CD14-positive monocyte (primary cell): Measurements from ENCODE around the gene EPB41. TPM values are rescaled to one million over a fixed set of nuclear protein-coding genes. Genes with fewer than 3 reads are reported as not detected.

ENCODE experiments used
- DNase-seq, 3 donors: peaks; one replicate each; pipeline ENCODE4 v3.0.0-alpha.2; 2011 to 2022
- H2AFZ ChIP-seq: 2 replicates; pipeline ENCODE4 v1.6.0; 2012; ENCODE audit warnings: mild to moderate bottlenecking, low read depth, low read length, inconsistent platforms; ENCODE audit not compliant: insufficient read depth, poor library complexity, severe bottlenecking
- H3K27ac ChIP-seq, 2 donors: 1 replicate in 1 of 2; 2 replicates in 1 of 2; pipeline ENCODE4 v1.5.1; 2012 to 2013; ENCODE audit warnings: low read length in 2 of 2, control low read depth in 1 of 2, inconsistent platforms in 1 of 2, low read depth in 1 of 2, mild to moderate bottlenecking in 1 of 2
- H3K27me3 ChIP-seq, 2 donors: one replicate each; pipeline versions ENCODE4 v1.6.0 to v1.6.1; 2011 to 2013; ENCODE audit warnings: low read length in 2 of 2; ENCODE audit not compliant: control insufficient read depth in 2 of 2, insufficient read depth in 2 of 2
- H3K36me3 ChIP-seq, 2 donors: replicated peaks in 1 of 2; 1 replicate in 1 of 2; 2 replicates in 1 of 2; pipeline versions ENCODE4 v1.5.1 to v1.6.1; 2012 to 2013; ENCODE audit warnings: low read length in 2 of 2, control low read depth in 1 of 2, inconsistent platforms in 1 of 2, mild to moderate bottlenecking in 1 of 2; ENCODE audit not compliant: insufficient read depth in 2 of 2, control insufficient read depth in 1 of 2
- H3K4me1 ChIP-seq, 2 donors: 1 replicate in 1 of 2; 2 replicates in 1 of 2; pipeline versions ENCODE4 v1.5.1 to v1.6.1; 2012 to 2013; ENCODE audit warnings: low read length in 2 of 2, control low read depth in 1 of 2, inconsistent platforms in 1 of 2, mild to moderate bottlenecking in 1 of 2, moderate library complexity in 1 of 2; ENCODE audit not compliant: insufficient read depth in 2 of 2, control insufficient read depth in 1 of 2
- H3K4me2 ChIP-seq: replicated peaks from 2 replicates; pipeline ENCODE3; 2012; ENCODE audit warnings: low read length, moderate library complexity, mild to moderate bottlenecking; ENCODE audit not compliant: poor library complexity, severe bottlenecking; ENCODE audit errors: extremely low read depth
- H3K4me3 ChIP-seq, 3 experiments: fragments of 200-600 bp in 1 of 3; sonication (generic) in 1 of 3; replicated peaks in 1 of 3; 1 replicate in 2 of 3; 2 replicates in 1 of 3; pipeline ENCODE4 v1.5.1; 2011 to 2013; ENCODE audit warnings: low read length in 3 of 3, mild to moderate bottlenecking in 3 of 3, control low read depth in 2 of 3, low read depth in 2 of 3, inconsistent platforms in 1 of 3, moderate library complexity in 1 of 3
- H3K79me2 ChIP-seq: 2 replicates; pipeline ENCODE4 v1.6.0; 2012; ENCODE audit warnings: mild to moderate bottlenecking, control low read depth, inconsistent platforms, low read length, moderate library complexity; ENCODE audit not compliant: insufficient read depth
- H3K9ac ChIP-seq: 2 replicates; pipeline ENCODE4 v1.6.0; 2017; ENCODE audit warnings: low read length, mild to moderate bottlenecking; ENCODE audit not compliant: insufficient read depth, poor library complexity, severe bottlenecking
- H3K9me3 ChIP-seq, 2 donors: replicated peaks in 1 of 2; 1 replicate in 1 of 2; 2 replicates in 1 of 2; pipeline versions ENCODE4 v1.5.1 to v1.6.1; 2012 to 2013; ENCODE audit warnings: low read length in 2 of 2, control low read depth in 1 of 2; ENCODE audit not compliant: control insufficient read depth in 1 of 2, insufficient read depth in 1 of 2
- H4K20me1 ChIP-seq: 2 replicates; pipeline ENCODE4 v1.6.0; 2012; ENCODE audit warnings: mild to moderate bottlenecking, low read length, control low read depth, moderate library complexity; ENCODE audit not compliant: insufficient read depth
- H3K27ac Mint-ChIP-seq, 7 donors: one replicate each; pipeline ENCODE4 v1.8.0; 2020; ENCODE audit warnings: mild to moderate bottlenecking in 7 of 7, mixed read lengths in 7 of 7, moderate library complexity in 6 of 7, inconsistent platforms in 2 of 7
- H3K27me3 Mint-ChIP-seq, 3 donors: one replicate each; pipeline ENCODE4 v1.8.0; 2021 to 2022; ENCODE audit warnings: low read depth in 3 of 3, mild to moderate bottlenecking in 3 of 3, mixed read lengths in 3 of 3, moderate library complexity in 3 of 3, inconsistent platforms in 1 of 3
- H3K36me3 Mint-ChIP-seq, 2 donors: one replicate each; pipeline ENCODE4 v1.8.0; 2020; ENCODE audit warnings: mixed read lengths in 2 of 2, inconsistent platforms in 1 of 2, mild to moderate bottlenecking in 1 of 2
- H3K4me1 Mint-ChIP-seq: one replicate; pipeline ENCODE4 v1.8.0; 2020; ENCODE audit warnings: mild to moderate bottlenecking, mixed read lengths
- H3K4me3 Mint-ChIP-seq, 2 donors: one replicate each; pipeline ENCODE4 v1.8.0; 2020; ENCODE audit warnings: mild to moderate bottlenecking in 2 of 2, mixed read lengths in 2 of 2, moderate library complexity in 1 of 2
- H3K9me3 Mint-ChIP-seq, 7 donors: one replicate each; pipeline ENCODE4 v1.8.0; 2020 to 2022; ENCODE audit warnings: mixed read lengths in 7 of 7, mild to moderate bottlenecking in 6 of 7, moderate library complexity in 6 of 7, inconsistent platforms in 2 of 7
- WGBS: methylation state at CpG from one replicate; pipeline ENCODE4 v1.1.5; 2013; ENCODE audit warnings: missing lambda C conversion rate; ENCODE audit not compliant: insufficient coverage; 5-methylcytosine and 5-hydroxymethylcytosine counted together
- intact Hi-C, 2 donors: fragments of 100-400 bp; cut with micrococcal nuclease; formaldehyde crosslinking; loops; one replicate each; pipeline versions ENCODE4 v1.15.0 to v1.15.1; 2023
- polyA plus RNA-seq, 3 donors: library from polyadenylated mRNA; depleted of rRNA in 1 of 3; unstranded in 2 of 3; stranded (reverse) in 1 of 3; fragments of 300-500 nt in 2 of 3; fragments of >200 nt in 1 of 3; fragmentation: Illumina TruSeq in 2 of 3; gene quantifications; 1 replicate in 2 of 3; 2 replicates in 1 of 3; pipeline ENCODE4 v1.2.3, GENCODE V29; 2012 to 2021
- TF ChIP-seq, protein P1 (sequence below): fragments of 200-600 bp; IDR thresholded peaks from one replicate; pipeline ENCODE4 v1.8.0; 2022; ENCODE audit warnings: antibody characterized with exemption, mild to moderate bottlenecking

EPB41 gene
- polyA plus RNA-seq, 3 donors = 11.3 to 19.4 (median 18.9) TPM

DNA sequence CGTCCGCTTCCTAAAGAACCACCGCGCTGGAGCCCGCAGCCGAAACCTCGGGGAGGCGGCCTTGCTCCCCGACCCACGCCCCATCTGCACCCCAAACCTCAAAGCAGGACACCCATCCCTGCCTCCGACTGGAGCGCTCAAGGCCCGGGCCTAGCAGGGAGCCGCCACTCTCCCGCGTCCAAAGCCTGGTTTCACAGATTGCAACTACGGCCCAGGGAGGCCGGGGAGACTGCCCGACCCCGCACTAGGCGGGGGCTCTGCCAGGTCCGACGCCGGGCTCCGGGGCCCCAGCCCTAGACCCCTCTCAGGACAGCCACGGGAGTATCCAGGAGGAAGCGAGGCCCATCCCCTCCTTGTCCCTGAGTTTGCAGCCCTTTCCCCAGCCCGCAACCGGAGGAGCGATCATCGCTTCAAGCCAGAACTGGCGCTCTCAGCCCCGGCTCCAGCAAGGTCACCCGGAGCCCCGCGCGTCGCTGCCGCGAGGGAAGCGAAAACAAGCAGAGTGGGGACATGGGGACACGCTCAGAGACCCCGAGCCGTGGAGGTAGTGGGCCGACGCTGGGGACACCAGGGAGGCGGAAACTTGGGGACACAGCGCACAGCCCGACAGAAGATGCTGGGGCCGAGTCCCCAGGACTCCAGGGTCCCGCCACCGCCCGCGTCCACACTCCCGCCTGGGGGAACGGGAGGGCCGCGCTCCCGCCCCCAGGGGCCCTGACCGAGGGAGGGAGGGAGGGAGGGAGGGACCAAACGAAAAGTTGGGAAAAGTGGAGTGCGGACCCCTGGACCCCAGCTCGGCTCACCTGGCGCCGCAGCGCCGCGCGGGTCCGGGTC lies 208.9 kb downstream of the EPB41 start:
- H3K4me3 Mint-ChIP-seq = peak overlapping the region; percentile 39 to 80
- H3K27me3 Mint-ChIP-seq = peaks cover 59 to 82% (median 66%) of the 10 kb centered on the region in 3 donors
- H3K27ac Mint-ChIP-seq = no peak overlapping the region

GRCh38 chr1:29123887-29124365 lies 209.6 kb downstream of the EPB41 start, which contains the start of gene TMEM200B:
Gene TMEM200B, minus strand, starts transcription at chr1:29123903. Its CDS starts 2,075 bp downstream, at chr1:29121828.
- Histone ChIP-seq H3K27me3 (peaks cover 32 to 63% of the 10 kb centered on the region in 2 donors), H3K9ac (peak within 1 kb of the TSS; percentile 32), H3K4me3 (peak within 1 kb of the TSS; percentile 4 to 70 (median 21)), H3K36me3 (peaks cover 0 to 3% of the 10 kb centered on the region in 2 donors), H4K20me1 (peaks cover 6% of the 10 kb centered on the region), H3K4me2 (peak within 1 kb of the TSS; percentile 80), H3K79me2 (no peaks in the 10 kb centered on the region), H3K4me1 (peaks cover 20 to 35% of the 10 kb centered on the region in 2 donors), H3K9me3 (peaks cover 0 to 12% of the 10 kb centered on the region in 2 donors), H2AFZ (peak within 1 kb of the TSS; percentile 70), H3K27ac (no peak within 1 kb of the TSS)
- Mint-ChIP-seq H3K27ac (no peak within 1 kb of the TSS), H3K4me3 (peak within 1 kb of the TSS; percentile 64 to 81), H3K4me1 (peaks cover 10% of the 10 kb centered on the region), H3K27me3 (peaks cover 60 to 86% (median 66%) of the 10 kb centered on the region in 3 donors), H3K9me3 (peaks cover 0 to 15% (median 3%) of the 10 kb centered on the region in 7 donors), H3K36me3 (peaks cover 15 to 17% of the 10 kb centered on the region in 2 donors)
- DNase-seq = no peak
- intact Hi-C loops = no loop called here
- WGBS = under 1% methylated on average over 38 of the region's 46 CpGs
- TF ChIP-seq, protein P1, sequence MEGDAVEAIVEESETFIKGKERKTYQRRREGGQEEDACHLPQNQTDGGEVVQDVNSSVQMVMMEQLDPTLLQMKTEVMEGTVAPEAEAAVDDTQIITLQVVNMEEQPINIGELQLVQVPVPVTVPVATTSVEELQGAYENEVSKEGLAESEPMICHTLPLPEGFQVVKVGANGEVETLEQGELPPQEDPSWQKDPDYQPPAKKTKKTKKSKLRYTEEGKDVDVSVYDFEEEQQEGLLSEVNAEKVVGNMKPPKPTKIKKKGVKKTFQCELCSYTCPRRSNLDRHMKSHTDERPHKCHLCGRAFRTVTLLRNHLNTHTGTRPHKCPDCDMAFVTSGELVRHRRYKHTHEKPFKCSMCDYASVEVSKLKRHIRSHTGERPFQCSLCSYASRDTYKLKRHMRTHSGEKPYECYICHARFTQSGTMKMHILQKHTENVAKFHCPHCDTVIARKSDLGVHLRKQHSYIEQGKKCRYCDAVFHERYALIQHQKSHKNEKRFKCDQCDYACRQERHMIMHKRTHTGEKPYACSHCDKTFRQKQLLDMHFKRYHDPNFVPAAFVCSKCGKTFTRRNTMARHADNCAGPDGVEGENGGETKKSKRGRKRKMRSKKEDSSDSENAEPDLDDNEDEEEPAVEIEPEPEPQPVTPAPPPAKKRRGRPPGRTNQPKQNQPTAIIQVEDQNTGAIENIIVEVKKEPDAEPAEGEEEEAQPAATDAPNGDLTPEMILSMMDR = no peak

More for the DNA sequence above, 208.9 kb downstream of the EPB41 start:
- peak overlapping the region; percentile 21 for H2AFZ ChIP-seq
- peak overlapping the region in 1 of 3 experiments; percentile 38 for H3K4me3 ChIP-seq
- H3K9ac ChIP-seq = peak overlapping the region; percentile 15
- peaks cover 6% of the 10 kb centered on the region for H4K20me1 ChIP-seq
- peak overlapping the region; percentile 46 for H3K4me2 ChIP-seq
- peaks cover 0 to 12% of the 10 kb centered on the region in 2 donors for H3K9me3 ChIP-seq
- no peaks in the 10 kb centered on the region for H3K79me2 ChIP-seq
- peaks cover 20 to 35% of the 10 kb centered on the region in 2 donors for H3K4me1 ChIP-seq
- DNase-seq = no peak
- TF ChIP-seq, protein P1 = no peak
- peaks cover 21 to 24% of the 10 kb centered on the region in 2 donors for H3K36me3 Mint-ChIP-seq
- H3K9me3 Mint-ChIP-seq = peaks cover 0 to 15% (median 3%) of the 10 kb centered on the region in 7 donors
- H3K4me1 Mint-ChIP-seq = peaks cover 10% of the 10 kb centered on the region
- intact Hi-C loops = no loop called here
- H3K27ac ChIP-seq = no peak overlapping the region
- H3K36me3 ChIP-seq = peaks cover 6 to 9% of the 10 kb centered on the region in 2 donors
- H3K27me3 ChIP-seq = peaks cover 32 to 62% of the 10 kb centered on the region in 2 donors
- WGBS = 2% methylated on average over 68 of the region's 70 CpGs
